PFSK-1 (cell line): Measurements from ENCODE around the gene THUMPD3.
A peak's percentile ranks its signal among the peaks of the same experiment; 100 is the strongest.

Source experiments
- FOXP2 ChIP-seq: optimal IDR thresholded peaks from 2 replicates; pipeline ENCODE3; 2011; ENCODE audit warnings: borderline replicate concordance, control low read depth, inconsistent platforms; ENCODE audit not compliant: insufficient read depth; ENCODE audit errors: extremely low read length, extremely low read depth
- POLR2AphosphoS5 ChIP-seq: IDR thresholded peaks from 2 replicates; pipeline ENCODE4 v1.6.1; 2012; ENCODE audit warnings: low read depth, mild to moderate bottlenecking, control low read depth, low read length, moderate library complexity
- REST ChIP-seq, 2 experiments: IDR thresholded peaks; 2 replicates each; pipeline versions ENCODE4 v1.6.1 to v1.8.0; 2011 to 2012; ENCODE audit warnings: low read depth in 2 of 2, low read length in 2 of 2, control low read depth in 1 of 2, inconsistent platforms in 1 of 2, mild to moderate bottlenecking in 1 of 2, moderate library complexity in 1 of 2; ENCODE audit not compliant: insufficient read depth in 1 of 2
- SIN3A ChIP-seq: IDR thresholded peaks from 2 replicates; pipeline ENCODE4 v1.6.1; 2012; ENCODE audit warnings: mild to moderate bottlenecking, low read length, moderate library complexity, borderline replicate concordance; ENCODE audit not compliant: insufficient read depth
- TAF1 ChIP-seq: IDR thresholded peaks from 2 replicates; pipeline ENCODE4 v1.6.1; 2012; ENCODE audit warnings: low read length, control low read depth, borderline replicate concordance; ENCODE audit not compliant: insufficient read depth

THUMPD3 gene

GRCh38 chr3:9386078-9386459 lies 23.2 kb downstream of the THUMPD3 start:
- TF ChIP-seq FOXP2, result no peak
- no peak for TF ChIP-seq SIN3A
- no peak for TF ChIP-seq POLR2AphosphoS5
- TF ChIP-seq REST (IDR thresholded peaks at IDR 0.05; ENCODE audit: insufficient read depth in 1 of 2, low read depth in 2 of 2, low read length in 2 of 2), result no peak
- TF ChIP-seq TAF1, result no peak

- TF ChIP-seq POLR2AphosphoS5, result no peak
- no peak for TF ChIP-seq REST (IDR thresholded peaks at IDR 0.05; ENCODE audit: insufficient read depth in 1 of 2, low read depth in 2 of 2, low read length in 2 of 2)
- TF ChIP-seq FOXP2, result no peak
- TF ChIP-seq SIN3A, result no peak
- TF ChIP-seq TAF1, result no peak
Observed at GRCh38 chr3:9386501-9387321, 23.9 kb downstream of the THUMPD3 start.

- no peak for TF ChIP-seq FOXP2
- 0 out of 2 replicates have a peak, but pooled peaks have one; percentile 13 for TF ChIP-seq POLR2AphosphoS5
Observed at GRCh38 chr3:9387322-9387655, 24.4 kb downstream of the THUMPD3 start.

- TF ChIP-seq SIN3A (no peak), POLR2AphosphoS5 (no peak), REST (IDR thresholded peaks at IDR 0.05; ENCODE audit: insufficient read depth in 1 of 2, low read depth in 2 of 2, low read length in 2 of 2) (no peak), FOXP2 (no peak), TAF1 (no peak)
Observed at GRCh38 chr3:9388142-9388541, 25.3 kb downstream of the THUMPD3 start.

GRCh38 chr3:9388562-9389272 lies 25.9 kb downstream of the THUMPD3 start:
- TF ChIP-seq POLR2AphosphoS5 (no peak), TAF1 (no peak), REST (IDR thresholded peaks at IDR 0.05; ENCODE audit: insufficient read depth in 1 of 2, low read depth in 2 of 2, low read length in 2 of 2) (no peak), SIN3A (no peak), FOXP2 (no peak)
